ENCODE results near the gene AOX1.

DNA sequence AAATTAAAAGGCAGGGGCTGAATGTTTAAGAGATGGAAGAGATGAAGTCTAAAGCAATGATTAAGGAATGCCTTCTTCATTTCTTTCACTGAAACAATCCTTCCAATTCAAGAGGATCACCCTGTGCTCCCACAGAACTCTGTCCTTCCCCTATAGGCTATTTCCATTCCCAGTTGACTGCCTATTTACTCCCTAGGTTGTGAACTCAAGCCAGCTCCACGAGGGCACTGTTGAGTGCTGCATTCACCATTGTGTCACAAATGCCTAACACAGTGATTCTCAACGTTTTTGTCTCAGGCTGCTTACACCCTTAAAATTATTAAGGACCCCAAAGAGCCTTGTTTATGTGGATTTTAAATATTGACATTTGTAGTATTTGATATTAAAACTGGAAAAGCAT lies 112.4 kb downstream of the AOX1 start:
- TF ChIP-seq, protein P1, sequence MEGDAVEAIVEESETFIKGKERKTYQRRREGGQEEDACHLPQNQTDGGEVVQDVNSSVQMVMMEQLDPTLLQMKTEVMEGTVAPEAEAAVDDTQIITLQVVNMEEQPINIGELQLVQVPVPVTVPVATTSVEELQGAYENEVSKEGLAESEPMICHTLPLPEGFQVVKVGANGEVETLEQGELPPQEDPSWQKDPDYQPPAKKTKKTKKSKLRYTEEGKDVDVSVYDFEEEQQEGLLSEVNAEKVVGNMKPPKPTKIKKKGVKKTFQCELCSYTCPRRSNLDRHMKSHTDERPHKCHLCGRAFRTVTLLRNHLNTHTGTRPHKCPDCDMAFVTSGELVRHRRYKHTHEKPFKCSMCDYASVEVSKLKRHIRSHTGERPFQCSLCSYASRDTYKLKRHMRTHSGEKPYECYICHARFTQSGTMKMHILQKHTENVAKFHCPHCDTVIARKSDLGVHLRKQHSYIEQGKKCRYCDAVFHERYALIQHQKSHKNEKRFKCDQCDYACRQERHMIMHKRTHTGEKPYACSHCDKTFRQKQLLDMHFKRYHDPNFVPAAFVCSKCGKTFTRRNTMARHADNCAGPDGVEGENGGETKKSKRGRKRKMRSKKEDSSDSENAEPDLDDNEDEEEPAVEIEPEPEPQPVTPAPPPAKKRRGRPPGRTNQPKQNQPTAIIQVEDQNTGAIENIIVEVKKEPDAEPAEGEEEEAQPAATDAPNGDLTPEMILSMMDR (IDR thresholded peaks at IDR 0.05), result no peak
- no peak for TF ChIP-seq ZFX (IDR thresholded peaks at IDR 0.05; ENCODE audit: borderline replicate concordance)
